Fibroblast of villous mesenchyme (primary cell): ENCODE measurements around the gene THEMIS. TPM values are rescaled to one million over a fixed set of nuclear protein-coding genes. Genes with fewer than 3 reads are reported as not detected.
A peak's percentile ranks its signal among the peaks of the same experiment; 100 is the strongest.

Experiments used
- DNase-seq: peaks from one replicate; pipeline ENCODE4 v3.0.0-alpha.2; 2010; ENCODE audit warnings: low read depth
- H3K4me3 ChIP-seq: 2 replicates; pipeline ENCODE4 v1.5.1; 2011; ENCODE audit warnings: low read depth, mild to moderate bottlenecking, low read length
- CTCF ChIP-seq: IDR thresholded peaks from 2 replicates; pipeline ENCODE4 v1.5.1; 2012; ENCODE audit warnings: low read depth, mild to moderate bottlenecking, low read length; ENCODE audit not compliant: insufficient read depth
- total RNA-seq: library from RNA; depleted of rRNA; stranded (reverse); fragments of >200 nt; gene quantifications from 2 replicates; pipeline ENCODE4 v1.2.3, GENCODE V29; 2012

The THEMIS gene
- total RNA-seq, 1 donor = under 0.01 TPM

DNA sequence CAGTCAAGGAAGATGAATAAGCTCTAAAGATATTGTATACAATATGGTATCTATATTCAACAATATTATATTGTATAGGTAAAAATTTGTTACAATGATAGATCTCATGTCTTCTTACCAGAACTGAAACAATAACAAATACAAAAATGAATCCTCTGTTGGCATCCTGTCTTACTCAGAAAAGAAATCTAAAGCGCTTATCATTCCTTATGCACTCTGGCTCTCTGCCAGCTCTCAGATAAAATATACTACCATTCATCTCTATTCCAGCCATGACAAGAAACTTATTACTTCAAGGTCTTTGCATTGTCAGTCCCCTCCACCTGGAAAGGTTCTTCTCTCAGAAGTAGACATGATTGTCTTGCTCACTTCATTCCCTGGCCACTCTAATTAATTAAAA is 138.6 kb downstream of the THEMIS start:
- no peak for DNase-seq

DNA sequence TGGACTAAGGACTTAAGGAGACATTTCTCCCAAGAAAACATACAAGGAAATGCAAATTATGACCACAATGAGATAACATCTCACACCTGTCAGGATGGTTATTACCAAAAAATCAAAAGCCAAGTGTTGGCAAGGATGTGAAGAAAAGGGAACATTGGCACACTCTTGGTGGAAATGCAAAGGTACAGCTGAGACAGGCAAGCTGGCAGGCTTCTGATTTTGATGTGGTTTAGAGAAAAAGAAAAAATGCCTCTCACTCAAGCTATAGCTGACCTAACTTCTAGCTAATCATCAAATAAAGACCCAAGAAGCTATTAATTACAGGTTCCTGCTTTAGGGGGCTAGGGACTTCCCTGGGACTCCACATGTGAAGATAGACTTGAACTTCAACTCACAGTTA is 139.8 kb downstream of the THEMIS start:
- DNase-seq = no peak
- TF ChIP-seq CTCF = no peak
- no peak overlapping the region for H3K4me3 ChIP-seq

More for the DNA sequence above, 138.6 kb downstream of the THEMIS start:
- TF ChIP-seq CTCF = no peak
- no peak overlapping the region for H3K4me3 ChIP-seq

- H3K4me3 ChIP-seq = no peak overlapping the region
- TF ChIP-seq CTCF = no peak
- DNase-seq = no peak
These were observed 151.8 kb downstream of the THEMIS start for GRCh38 chr6:127749095-127749494.

DNA sequence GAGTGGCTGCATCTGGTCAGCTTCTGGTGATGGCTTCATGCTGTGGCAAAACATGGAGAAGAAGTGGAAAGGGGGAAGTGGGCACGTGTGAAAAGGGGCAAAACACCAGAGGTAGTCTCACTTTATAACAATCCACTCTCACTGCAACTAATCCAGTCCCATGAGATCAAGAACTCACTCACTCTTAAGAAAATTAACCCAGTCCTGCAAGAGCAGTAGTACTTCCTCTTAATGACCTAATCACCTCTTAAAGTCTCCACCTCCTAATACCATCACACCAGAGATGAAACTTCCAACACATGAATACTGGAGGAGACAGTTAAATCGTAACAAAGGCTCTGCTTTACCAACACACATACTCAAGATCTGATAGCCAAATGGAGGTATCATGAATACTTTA is 152.6 kb downstream of the THEMIS start:
- no peak for TF ChIP-seq CTCF
- no peak overlapping the region for H3K4me3 ChIP-seq
- no peak for DNase-seq

- TF ChIP-seq CTCF = no peak
- no peak for DNase-seq
- no peak overlapping the region for H3K4me3 ChIP-seq
These were observed 162.4 kb downstream of the THEMIS start for GRCh38 chr6:127738423-127738822.

GRCh38 chr6:127737768-127738167 is 163.1 kb downstream of the THEMIS start:
- no peak for DNase-seq
- H3K4me3 ChIP-seq = no peak overlapping the region
- no peak for TF ChIP-seq CTCF

DNA sequence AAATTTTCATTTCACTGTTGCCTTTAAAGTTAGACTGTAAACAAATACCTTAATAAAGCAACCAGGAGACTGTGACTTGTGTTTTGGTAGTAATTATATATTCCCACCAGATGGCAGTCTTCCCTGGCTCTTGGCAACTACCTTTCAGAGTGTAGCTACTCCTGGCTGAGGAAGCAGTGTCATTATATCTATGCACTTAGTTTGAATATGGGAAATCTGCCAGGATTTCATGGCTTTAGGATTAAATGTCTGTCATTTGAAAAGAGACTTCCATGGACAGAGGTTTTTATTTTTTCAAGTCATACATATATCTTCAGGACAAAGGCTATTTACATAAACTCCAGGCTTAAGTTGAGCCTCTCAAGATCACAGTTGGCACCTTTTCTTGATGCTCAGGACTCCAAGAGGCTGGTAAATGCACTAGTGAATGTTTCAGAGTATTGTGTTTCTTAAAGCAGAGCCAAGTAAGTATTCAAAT is 163.8 kb downstream of the THEMIS start:
- peak; percentile 75 for DNase-seq
- peak; percentile 67 for TF ChIP-seq CTCF
- no peak overlapping the region for H3K4me3 ChIP-seq
